GM21515 (cell line): ENCODE data around the gene LPP.

Experiments
- ATAC-seq: cut with Tn5 transposase; IDR thresholded peaks from one replicate; pipeline ENCODE4 v1.9.1; 2021; ENCODE audit not compliant: unreplicated experiment

The LPP gene

GRCh38 chr3:188392076-188392475 is 238.1 kb downstream of the LPP start:
- ATAC-seq, result no peak

- ATAC-seq, result no peak
Observed at GRCh38 chr3:188394623-188395022, 240.7 kb downstream of the LPP start.

- ATAC-seq, result no peak
Observed at GRCh38 chr3:188396251-188396650, 242.3 kb downstream of the LPP start.

- ATAC-seq, result no peak
Observed at GRCh38 chr3:188396900-188397299, 242.9 kb downstream of the LPP start.

GRCh38 chr3:188397766-188398705 is 244.1 kb downstream of the LPP start:
- ATAC-seq, result no peak

DNA sequence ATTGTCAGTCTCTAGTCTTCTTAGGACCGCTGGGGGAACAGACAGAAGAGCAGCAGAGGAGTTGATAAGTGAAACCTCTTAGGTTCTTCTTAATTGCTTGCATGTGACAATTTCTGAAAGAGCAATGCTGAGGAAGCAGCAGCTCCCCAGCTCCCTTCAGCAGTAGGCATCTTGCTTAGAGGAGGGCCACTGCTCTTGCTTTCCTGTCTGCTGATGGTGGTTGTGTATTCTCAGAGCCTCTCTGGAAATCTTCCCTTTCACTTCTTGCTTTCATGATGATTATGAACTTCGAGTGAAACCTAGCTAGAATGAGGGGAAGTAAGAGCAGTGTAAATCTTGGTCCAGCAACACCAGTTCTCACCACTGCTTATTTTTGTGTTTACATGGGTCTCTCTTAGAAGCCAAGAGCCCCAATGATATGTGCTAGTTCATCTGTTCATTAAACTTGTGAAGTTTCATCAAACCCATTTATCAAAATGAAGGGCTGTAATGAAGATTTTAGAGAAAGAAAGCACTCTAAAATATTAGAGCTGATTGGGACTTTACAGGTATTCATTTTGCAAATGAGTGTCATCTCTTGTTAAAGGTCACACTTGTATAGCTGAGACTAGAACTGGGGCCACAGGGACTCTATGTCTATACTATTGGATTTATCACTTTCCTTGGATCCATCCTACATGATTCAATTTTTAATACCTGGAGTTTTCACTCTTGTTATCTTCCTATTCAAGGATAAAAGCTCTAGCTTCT is 246.7 kb downstream of the LPP start:
- ATAC-seq, result peak; percentile 93

DNA sequence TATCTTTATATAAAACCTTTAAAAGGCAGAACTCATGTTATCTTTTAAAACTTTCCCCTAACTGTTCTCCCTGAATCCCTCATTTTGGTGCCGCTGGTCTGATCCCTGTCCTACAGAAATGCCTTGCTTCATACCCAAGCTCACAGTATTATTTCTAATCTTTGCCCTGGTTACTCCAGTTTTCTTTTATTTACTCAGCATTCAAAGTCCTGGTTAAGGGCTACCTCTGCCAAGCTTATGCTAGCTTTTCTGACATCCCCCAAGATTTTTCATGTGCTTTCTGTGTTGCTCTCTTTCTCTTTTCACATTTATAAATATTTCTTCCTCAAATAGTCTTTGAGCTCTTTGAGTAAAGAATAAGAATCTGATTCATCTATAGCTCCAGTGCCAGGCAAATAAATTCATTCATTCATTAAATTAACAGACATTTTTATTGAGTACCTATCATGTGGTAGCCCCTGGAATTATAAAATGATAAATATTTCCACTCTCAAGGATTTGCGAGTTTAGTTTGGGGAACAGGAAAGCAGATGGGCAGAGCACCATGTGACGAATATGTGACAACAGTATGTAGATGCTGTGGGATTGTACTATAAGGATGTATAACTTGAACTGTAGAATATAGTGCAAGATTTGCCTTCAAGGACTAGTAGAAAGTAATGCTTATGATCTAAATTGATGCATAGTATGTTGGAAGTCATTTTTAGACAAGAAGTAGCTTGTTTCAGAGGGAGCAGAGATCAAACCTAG is 247.5 kb downstream of the LPP start:
- ATAC-seq, result no peak

DNA sequence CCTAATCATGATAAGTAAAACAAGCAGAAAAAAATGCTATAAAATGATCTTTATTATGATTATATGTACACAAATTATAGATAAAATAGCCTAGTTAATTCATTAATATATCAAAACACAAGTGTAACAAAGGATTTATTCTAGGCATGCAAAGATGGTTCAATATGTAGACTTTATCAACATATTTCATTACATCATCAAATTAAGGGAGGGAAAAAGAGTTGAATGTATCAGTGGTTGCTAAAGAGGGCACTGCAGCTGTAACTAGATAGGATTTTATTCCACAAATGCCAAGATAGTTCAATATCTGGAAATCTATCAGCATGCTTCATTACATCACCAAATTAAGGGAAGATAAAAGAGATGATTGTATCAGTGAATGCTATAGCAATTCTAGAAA is 248.3 kb downstream of the LPP start:
- ATAC-seq, result no peak

DNA sequence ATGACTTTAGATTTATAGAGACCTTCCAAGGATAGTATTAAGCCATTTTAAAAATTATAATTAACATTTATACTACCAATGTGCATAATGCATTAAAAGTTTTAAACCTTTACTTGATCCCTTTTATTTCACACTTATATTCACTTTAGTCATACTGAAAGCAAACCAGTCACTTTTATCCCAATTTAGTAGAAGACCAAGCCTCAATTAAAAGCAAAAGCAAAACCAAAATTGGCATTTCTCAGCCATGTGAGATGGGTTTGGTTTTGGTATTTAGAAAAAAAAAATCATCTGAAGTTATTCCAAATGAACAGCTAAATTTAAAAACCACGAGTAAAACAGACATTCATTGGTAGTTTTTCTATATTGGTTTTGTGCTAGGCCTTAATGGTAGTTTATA is 249.4 kb downstream of the LPP start:
- ATAC-seq, result no peak

GRCh38 chr3:188404124-188404523 is 250.2 kb downstream of the LPP start:
- no peak for ATAC-seq

- no peak for ATAC-seq
Observed at GRCh38 chr3:188404701-188405100, 250.7 kb downstream of the LPP start.

DNA sequence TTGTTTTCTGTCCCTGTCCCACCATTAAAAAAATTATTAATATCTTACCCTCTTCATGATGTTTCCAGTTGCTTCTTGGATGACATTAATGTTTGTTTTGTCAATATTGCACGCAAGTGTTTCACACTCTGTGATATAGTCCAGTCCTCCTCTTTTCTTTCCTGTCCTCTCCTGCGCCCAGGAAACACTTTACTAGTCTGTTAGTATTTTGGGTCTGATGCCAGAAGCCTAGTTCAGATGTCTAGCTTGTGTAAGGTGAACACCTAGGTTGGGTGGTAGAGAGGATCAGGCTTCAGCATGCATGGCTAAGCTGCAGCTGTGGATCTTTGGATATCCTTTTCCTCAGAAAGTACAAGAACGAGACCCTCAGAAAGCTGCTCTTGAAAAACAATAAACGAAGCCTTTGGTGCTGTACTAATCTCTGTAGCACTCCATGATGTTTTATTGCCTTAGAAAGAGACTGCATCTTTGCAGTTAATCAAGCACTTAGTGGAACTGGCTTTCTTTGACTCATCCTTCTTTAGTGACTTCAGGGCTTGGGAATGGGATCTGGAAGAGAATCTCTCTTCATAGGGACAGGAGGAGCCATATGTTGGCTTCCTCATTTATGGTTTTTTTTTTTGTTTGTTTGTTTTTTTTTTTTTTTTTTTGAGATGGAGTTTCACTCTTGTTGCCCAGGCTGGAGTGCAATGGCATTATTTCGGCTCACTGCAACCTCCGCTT is 253.4 kb downstream of the LPP start:
- no peak for ATAC-seq

- ATAC-seq, result no peak
Observed at GRCh38 chr3:188408831-188409230, 254.9 kb downstream of the LPP start.

DNA sequence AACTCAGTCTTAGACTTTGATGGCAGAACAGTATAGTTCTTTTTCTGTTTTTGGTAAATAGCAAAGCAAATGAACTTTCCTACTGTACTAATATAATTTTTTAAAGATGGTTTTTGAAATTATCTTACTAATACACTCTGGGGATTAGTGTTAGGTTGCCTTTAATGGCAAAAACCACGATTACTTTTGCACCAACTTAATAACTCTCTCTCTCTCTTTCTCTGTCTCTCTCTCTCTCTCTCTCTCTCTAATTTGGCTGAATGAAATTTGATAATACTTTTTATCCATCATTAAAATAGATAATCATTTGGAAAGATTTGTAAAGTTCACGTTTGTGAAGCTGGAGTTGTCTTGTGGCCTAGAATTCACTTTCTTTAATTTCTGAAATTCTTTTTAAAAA is 257.8 kb downstream of the LPP start:
- no peak for ATAC-seq

GRCh38 chr3:188415196-188415595 is 261.2 kb downstream of the LPP start:
- ATAC-seq, result no peak

- ATAC-seq, result no peak
Observed at GRCh38 chr3:188416041-188416440, 262.1 kb downstream of the LPP start.

DNA sequence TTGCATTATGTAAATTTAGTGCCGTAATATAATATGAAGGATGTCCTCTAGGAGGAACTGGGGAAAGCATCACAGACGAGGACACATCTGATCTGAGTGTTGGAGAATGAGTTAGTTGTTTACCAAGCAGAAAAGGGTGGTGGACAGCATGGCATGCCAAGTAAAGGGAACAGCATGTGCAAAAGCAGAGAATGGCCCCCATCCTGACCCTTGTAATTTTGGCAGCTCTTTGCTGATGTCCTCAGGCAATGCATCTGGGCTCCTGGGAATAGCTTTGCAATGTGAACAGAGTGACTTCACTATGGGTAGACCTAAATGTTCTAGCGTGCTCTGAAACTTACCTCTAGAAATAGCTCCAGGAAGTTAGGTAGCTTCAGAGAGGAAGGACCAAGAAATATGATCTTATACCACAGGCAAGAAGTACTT is 263.3 kb downstream of the LPP start:
- ATAC-seq, result no peak

GRCh38 chr3:188417766-188418165 is 263.8 kb downstream of the LPP start:
- no peak for ATAC-seq

DNA sequence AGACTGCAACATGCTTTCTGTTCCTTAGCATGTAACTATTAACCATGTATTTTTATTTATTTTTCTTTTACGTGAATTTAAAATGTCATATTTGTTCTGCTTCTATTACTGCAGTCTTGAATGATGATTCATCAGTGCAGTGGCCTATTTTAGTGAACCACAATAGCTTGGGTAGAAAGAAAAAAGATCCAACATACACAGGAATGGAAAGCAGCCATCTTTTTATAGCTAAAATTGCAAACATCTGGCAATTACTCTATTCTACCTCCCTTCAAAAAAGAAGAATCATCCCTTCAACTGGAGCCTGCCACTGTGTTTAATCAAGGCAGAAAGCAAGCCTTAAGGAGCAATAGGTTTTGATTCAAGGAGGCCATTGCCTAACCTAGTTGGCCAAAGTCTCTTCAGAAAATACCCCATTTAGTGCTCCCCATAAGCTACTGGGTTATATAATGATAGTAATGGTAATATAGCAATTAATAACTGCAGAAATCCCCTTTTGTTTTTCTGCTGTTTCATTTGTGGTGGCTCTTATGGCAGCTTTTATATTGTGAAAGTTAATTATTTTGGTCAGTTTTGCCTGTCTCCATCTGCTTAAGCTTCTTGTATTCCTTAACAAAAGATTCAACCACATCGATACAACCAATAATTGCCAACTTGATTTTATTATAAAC is 267.3 kb downstream of the LPP start:
- ATAC-seq, result peak; percentile 26

- peak; percentile 100 for ATAC-seq
Observed at GRCh38 chr3:188421836-188422540, 268.0 kb downstream of the LPP start.
